ENCODE data around the gene ABTB1. TPM values are rescaled to one million over a fixed set of nuclear protein-coding genes. Genes with fewer than 3 reads are reported as not detected.

Gene ABTB1
- 9.6 to 18.7 TPM (median 15.4 TPM) in 5 replicates for total RNA-seq (2022; extraction: Qiagen RNA extraction)

GRCh38 chr3:127672429-127673190, at the start of gene ABTB1:
ABTB1 (plus strand) TSS chr3:127672952; CDS start chr3:127673026, 74 bp downstream.

GRCh38 chr3:127628788-127629466, 43.8 kb upstream of the ABTB1 start, which contains the start of gene PODXL2:
PODXL2 (plus strand) TSS chr3:127629185; CDS start chr3:127629220, 35 bp downstream.

Other genes starting within 250 kb of the ABTB1 start
- 45.6 to 51.9 TPM (median 49.9 TPM) in 5 replicates for gene TPRA1, start 82.2 kb upstream of the ABTB1 start, total RNA-seq (2022; extraction: Qiagen RNA extraction)
- gene MCM2, start 74.5 kb upstream of the ABTB1 start, total RNA-seq (2022; extraction: Qiagen RNA extraction) = 45.4 to 57.7 TPM (median 55.2 TPM) in 5 replicates
- 7.3 to 10.2 TPM (median 9.4 TPM) in 5 replicates for gene PODXL2, start 43.8 kb upstream of the ABTB1 start, total RNA-seq (2022; extraction: Qiagen RNA extraction)
- 59.3 to 81.4 TPM (median 68.7 TPM) in 5 replicates for gene MGLL, start 149.6 kb downstream of the ABTB1 start, total RNA-seq (2022; extraction: Qiagen RNA extraction)
- not detected in 5 replicates for gene KBTBD12, start 242.3 kb downstream of the ABTB1 start, total RNA-seq (2022; extraction: Qiagen RNA extraction)

Data from A549 treated with dexamethasone at 1 μM for 4 hours (cell line).